ENCODE results near the gene TPM3.

GRCh38 chr1:154159554-154159953, 32.3 kb downstream of the TPM3 start:
- TF ChIP-seq, protein P1, sequence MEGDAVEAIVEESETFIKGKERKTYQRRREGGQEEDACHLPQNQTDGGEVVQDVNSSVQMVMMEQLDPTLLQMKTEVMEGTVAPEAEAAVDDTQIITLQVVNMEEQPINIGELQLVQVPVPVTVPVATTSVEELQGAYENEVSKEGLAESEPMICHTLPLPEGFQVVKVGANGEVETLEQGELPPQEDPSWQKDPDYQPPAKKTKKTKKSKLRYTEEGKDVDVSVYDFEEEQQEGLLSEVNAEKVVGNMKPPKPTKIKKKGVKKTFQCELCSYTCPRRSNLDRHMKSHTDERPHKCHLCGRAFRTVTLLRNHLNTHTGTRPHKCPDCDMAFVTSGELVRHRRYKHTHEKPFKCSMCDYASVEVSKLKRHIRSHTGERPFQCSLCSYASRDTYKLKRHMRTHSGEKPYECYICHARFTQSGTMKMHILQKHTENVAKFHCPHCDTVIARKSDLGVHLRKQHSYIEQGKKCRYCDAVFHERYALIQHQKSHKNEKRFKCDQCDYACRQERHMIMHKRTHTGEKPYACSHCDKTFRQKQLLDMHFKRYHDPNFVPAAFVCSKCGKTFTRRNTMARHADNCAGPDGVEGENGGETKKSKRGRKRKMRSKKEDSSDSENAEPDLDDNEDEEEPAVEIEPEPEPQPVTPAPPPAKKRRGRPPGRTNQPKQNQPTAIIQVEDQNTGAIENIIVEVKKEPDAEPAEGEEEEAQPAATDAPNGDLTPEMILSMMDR (IDR thresholded peaks at IDR 0.05), result no peak
- TF ChIP-seq POLR2A (IDR thresholded peaks at IDR 0.05), result no peak

All from adrenal gland (tissue), 5 donors.